ENCODE data around the gene RPS6KC1. TPM values are rescaled to one million over a fixed set of nuclear protein-coding genes. Genes with fewer than 3 reads are reported as not detected.

RPS6KC1 gene
- total RNA-seq, 2 experiments from 2014 or later, result 9.4 to 10.7 TPM

GRCh38 chr1:213162862-213163261 lies 111.8 kb downstream of the RPS6KC1 start:
- Histone ChIP-seq H4K20me1 (ENCODE audit: insufficient read depth, low read length) (no peaks in the 10 kb centered on the region), H3K4me3 (ENCODE audit: low read depth, low read length, poor library complexity, severe bottlenecking) (no peak overlapping the region), H3K36me3 (ENCODE audit: insufficient read depth, low read length) (no peaks in the 10 kb centered on the region), H3K27ac (ENCODE audit: low read depth, low read length, poor library complexity, severe bottlenecking) (no peak overlapping the region), H3K9me3 (ENCODE audit: low read length) (no peaks in the 10 kb centered on the region), H3K4me2 (ENCODE audit: low read length) (no peak overlapping the region), H3K4me1 (ENCODE audit: insufficient read depth, low read length, poor library complexity, severe bottlenecking) (no peaks in the 10 kb centered on the region), H3K79me2 (ENCODE audit: insufficient read depth, low read depth, low read length) (no peaks in the 10 kb centered on the region), H3K9me2 (ENCODE audit: insufficient read depth, low read length) (no peaks in the 10 kb centered on the region), H2AFZ (ENCODE audit: low read length) (no peak overlapping the region)
- intact Hi-C loops (cut with micrococcal nuclease; ENCODE audit: unreplicated experiment), result no loop called here
- ChIA-PET POLR2A (no interaction called here), CTCF (ENCODE audit: unreplicated experiment) (no interaction called here)
- no peak for DNase-seq (ENCODE audit: low spot score)
- no TSS peak for BruUV-seq (replicated peaks)
- no peak for TF ChIP-seq CTCF (conservative IDR thresholded peaks at IDR 0.05; ENCODE audit: low read length)
- TF ChIP-seq EZH2phosphoT487 (IDR thresholded peaks at IDR 0.05; ENCODE audit: borderline replicate concordance, low read depth, low read length), result no peak

- Histone ChIP-seq H3K4me1 (ENCODE audit: insufficient read depth, low read length, poor library complexity, severe bottlenecking) (no peaks in the 10 kb centered on the region), H3K9me3 (ENCODE audit: low read length) (no peaks in the 10 kb centered on the region), H3K4me2 (ENCODE audit: low read length) (no peak overlapping the region), H3K27ac (ENCODE audit: low read depth, low read length, poor library complexity, severe bottlenecking) (no peak overlapping the region), H3K79me2 (ENCODE audit: insufficient read depth, low read depth, low read length) (no peaks in the 10 kb centered on the region), H4K20me1 (ENCODE audit: insufficient read depth, low read length) (no peaks in the 10 kb centered on the region), H2AFZ (ENCODE audit: low read length) (no peak overlapping the region), H3K9me2 (ENCODE audit: insufficient read depth, low read length) (no peaks in the 10 kb centered on the region), H3K4me3 (ENCODE audit: low read depth, low read length, poor library complexity, severe bottlenecking) (no peak overlapping the region), H3K36me3 (ENCODE audit: insufficient read depth, low read length) (no peaks in the 10 kb centered on the region)
- intact Hi-C loops (cut with micrococcal nuclease; ENCODE audit: unreplicated experiment), result no loop called here
- POLR2A ChIA-PET, result interaction anchor here (1.0 kb wide), 1 partner anchor 11 kb away, joined by 6 read pairs; no protein-coding TSS in a partner anchor
- no peak for DNase-seq (ENCODE audit: low spot score)
- TF ChIP-seq CTCF (conservative IDR thresholded peaks at IDR 0.05; ENCODE audit: low read length) (no peak), EZH2phosphoT487 (IDR thresholded peaks at IDR 0.05; ENCODE audit: borderline replicate concordance, low read depth, low read length) (no peak)
- CTCF ChIA-PET (ENCODE audit: unreplicated experiment), result no interaction called here
- no TSS peak for BruUV-seq (replicated peaks)
Observed at GRCh38 chr1:213163278-213163711, 112.3 kb downstream of the RPS6KC1 start.

- no peak overlapping the region for H2AFZ ChIP-seq (ENCODE audit: low read length)
- H3K9me2 ChIP-seq (ENCODE audit: insufficient read depth, low read length), result no peaks in the 10 kb centered on the region
- no TSS peak for BruUV-seq (replicated peaks)
- no peaks in the 10 kb centered on the region for H3K79me2 ChIP-seq (ENCODE audit: insufficient read depth, low read depth, low read length)
- no peaks in the 10 kb centered on the region for H3K4me1 ChIP-seq (ENCODE audit: insufficient read depth, low read length, poor library complexity, severe bottlenecking)
- intact Hi-C loops (cut with micrococcal nuclease; ENCODE audit: unreplicated experiment), result no loop called here
- H3K4me3 ChIP-seq (ENCODE audit: low read depth, low read length, poor library complexity, severe bottlenecking), result no peak overlapping the region
- TF ChIP-seq CTCF (conservative IDR thresholded peaks at IDR 0.05; ENCODE audit: low read length), result no peak
- TF ChIP-seq EZH2phosphoT487 (IDR thresholded peaks at IDR 0.05; ENCODE audit: borderline replicate concordance, low read depth, low read length), result no peak
- DNase-seq (ENCODE audit: low spot score), result no peak
- no peak overlapping the region for H3K4me2 ChIP-seq (ENCODE audit: low read length)
- no peaks in the 10 kb centered on the region for H3K9me3 ChIP-seq (ENCODE audit: low read length)
- H4K20me1 ChIP-seq (ENCODE audit: insufficient read depth, low read length), result no peaks in the 10 kb centered on the region
- CTCF ChIA-PET (ENCODE audit: unreplicated experiment), result no interaction called here
- POLR2A ChIA-PET, result no interaction called here
- no peaks in the 10 kb centered on the region for H3K36me3 ChIP-seq (ENCODE audit: insufficient read depth, low read length)
- H3K27ac ChIP-seq (ENCODE audit: low read depth, low read length, poor library complexity, severe bottlenecking), result no peak overlapping the region
Observed at GRCh38 chr1:213164561-213164960, 113.5 kb downstream of the RPS6KC1 start.
